GM19397 (cell line): Measurements from ENCODE around the gene POLDIP3.
A peak's percentile ranks its signal among the peaks of the same experiment; 100 is the strongest.
"Not testable (repeated sequence)": the region's sequence is repeated elsewhere in the genome, so short reads cannot be mapped to it uniquely, and the experiment has no call there.

ENCODE experiments used
- ATAC-seq: cut with Tn5 transposase; IDR thresholded peaks from one replicate; pipeline ENCODE4 v1.9.1; 2021; ENCODE audit warnings: mild to moderate bottlenecking, moderate library complexity; ENCODE audit not compliant: unreplicated experiment

The POLDIP3 gene

DNA sequence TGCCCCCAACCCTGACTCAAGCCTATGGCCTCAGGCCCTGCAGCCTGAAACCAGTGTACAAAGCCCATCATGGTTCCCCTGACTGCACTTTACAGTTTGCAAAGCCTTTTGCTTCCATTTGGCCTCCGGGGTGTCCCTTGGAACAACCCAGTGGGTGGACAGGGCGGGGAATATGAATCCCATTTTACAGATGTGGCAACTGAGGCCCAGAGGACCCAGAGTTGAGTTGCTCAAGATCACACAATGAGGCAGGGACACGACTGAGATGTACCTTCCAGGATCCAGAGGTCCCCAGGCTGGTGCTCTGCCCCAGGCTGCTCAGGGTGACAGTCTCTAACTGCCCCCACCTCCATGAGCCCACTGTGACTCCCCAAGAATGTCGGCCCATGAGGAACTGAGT, 5.4 kb upstream of the POLDIP3 start:
- no peak for ATAC-seq

DNA sequence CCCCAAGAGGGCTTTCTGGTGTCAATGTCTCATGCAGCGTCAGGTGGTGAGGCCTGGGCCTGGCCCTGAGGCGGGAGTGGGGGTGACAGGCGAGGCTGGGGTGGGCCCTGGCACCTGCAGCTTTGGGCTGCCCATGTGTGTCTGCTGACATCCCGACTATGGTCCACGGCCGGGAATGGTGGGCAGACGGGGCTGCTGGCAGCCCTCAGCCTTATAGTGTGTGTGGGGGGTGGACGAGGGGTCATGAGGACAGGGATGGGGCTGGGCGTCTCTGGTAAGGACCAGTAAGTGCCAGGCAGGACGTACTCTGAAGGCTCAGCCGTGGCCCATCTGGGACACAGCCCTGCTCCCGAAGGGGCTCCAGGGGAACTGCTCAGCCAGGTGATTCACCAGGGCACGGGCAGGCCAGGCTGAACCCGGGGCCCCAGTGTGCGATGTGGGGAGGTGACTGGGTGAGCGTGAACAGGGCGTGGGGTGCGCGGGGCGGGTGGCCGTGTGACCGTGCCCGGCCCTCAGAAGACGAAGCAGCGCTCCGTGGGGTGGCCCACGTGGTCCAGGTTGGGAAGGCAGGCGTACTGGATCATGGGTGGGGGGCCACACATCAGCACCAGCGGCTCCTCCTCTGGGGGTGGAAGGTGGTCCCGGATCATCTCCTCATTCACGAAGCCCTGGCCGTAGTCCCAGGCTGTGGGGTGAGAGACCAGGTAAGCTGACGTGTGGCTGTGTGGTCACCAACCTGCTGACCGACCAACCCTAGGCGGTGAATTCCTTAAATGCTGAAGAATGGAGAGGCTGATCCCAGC, 4.8 kb upstream of the POLDIP3 start:
- no peak for ATAC-seq

DNA sequence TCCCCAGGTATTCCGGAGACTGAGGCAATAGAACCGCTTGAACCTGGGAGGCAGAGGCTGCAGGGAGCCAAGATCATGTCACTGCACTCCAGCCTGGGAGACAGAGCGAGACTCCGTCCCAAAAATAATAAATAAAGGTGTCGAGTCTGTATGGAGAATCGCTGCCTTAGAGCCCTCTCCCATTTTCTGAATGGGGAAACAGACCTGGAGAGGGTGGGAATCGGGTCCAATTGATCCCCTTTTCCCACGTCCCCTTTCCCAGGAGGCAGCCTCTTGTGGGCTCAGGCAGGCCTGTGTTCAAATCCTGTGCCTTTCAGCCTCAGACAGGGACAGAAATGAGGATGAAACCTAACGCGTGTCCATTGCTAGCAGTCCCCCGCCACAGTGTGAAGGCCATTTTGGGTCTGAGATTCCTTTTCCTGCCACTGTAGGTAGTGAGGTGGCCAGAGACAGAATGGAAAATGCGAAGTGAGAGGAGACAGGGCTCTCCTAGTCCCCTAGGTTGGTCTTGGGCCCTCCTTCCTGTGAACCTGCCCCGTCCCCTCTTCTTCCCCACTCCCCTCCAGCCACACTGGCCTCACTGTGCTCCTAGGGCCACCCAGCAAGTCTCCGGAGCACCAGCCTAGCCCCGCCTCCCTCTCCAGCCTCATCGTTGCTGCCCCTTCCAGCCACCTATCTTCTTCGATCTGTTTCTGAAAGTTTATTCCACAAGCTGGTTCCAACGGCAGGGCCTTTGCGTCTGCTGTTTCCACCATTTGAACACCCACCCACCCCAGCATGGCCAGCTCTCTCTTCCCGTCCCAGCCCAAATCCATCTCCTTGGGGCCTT, 2.7 kb upstream of the POLDIP3 start:
- ATAC-seq = no peak

DNA sequence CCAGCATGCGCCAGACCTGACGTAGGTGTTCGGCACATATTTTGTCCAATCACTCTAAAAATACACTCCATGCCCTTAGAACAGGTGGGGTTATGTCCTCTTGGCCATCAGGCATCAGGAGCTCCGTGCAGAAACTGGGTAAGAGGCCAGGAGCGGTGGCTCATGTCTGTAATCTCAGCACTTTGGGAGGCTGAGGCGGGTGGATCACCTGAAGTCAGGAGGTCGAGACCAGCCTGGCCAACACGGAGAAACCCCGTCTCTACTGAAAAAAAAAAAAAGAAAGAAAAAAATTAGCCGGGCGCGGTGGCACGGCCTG, 1.1 kb upstream of the POLDIP3 start:
- ATAC-seq = not testable (repeated sequence)

DNA sequence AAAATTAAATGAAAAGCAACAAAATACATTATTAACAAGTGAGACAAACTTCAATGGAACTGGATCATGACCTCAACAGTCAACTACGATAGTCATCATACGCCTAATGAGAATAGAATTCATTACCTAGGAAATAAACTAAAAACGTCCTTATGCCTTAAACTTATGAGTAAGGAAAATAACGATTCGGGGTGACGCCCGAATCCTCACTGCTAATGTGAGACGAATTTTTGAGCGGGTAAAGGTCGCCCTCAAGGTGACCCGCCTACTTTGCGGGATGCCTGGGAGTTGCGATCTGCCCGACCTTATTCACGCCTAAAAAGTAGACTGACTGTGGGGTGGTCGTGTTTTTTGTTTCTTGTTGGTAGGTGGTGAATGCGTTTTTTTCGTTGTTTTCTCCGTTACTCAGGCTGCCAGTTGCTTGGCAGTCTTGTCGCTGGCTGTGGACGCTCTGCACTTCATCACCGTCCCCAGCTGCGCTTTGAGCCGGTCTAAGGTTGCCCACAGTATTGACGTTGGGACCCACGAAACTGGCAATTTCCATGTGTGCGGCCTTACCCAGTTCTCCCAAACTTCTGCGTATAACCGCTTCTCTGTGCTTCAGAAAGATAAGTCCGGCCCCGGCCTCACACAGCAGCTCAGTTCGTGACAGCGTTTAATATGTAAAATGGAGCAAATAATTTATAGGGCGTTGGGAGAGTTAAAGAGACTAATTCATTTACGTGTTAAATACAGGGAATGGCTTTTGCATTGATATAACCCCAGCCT, 593 bp upstream of the POLDIP3 start:
- peak; percentile 46 for ATAC-seq

DNA sequence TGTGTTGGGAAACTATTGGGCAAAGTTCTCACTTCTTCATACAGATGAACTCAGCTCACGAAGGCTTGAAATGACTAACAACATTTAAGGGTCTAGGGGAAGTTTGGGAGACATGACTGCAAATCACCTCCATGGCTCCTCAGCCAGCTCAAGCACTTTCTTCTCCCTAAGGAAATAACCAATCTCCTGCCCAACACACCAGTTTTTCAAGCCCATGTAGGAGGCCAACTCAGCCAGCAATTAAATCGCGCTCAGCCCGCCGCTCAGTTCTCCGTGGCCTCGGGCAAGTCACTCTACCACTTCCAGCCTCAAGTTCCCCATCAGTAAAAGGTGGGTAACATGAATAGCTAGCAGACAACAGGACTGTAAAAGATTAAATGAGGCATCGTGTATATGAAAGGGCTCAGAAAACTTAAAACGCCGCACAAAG, 796 bp downstream of the POLDIP3 start:
- no peak for ATAC-seq

DNA sequence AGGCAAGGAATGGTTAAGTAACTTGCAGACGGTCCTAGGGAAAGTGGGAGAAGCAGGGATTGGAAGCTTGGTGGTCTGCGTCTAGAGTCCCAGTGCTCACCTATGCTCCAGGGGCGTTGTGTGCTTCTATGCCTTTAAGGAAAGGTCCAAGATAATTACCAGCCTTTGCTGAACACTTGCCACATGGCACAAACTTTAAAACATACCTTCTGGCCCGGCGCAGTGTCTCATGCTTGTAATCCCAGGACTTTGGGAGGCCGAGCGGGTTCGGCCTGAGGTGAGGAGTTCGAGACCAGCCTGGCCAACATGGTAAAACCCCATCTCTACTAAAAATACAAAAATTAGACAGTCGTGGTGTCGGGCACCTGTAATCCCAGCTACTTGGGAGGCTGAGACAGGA, 2.3 kb downstream of the POLDIP3 start:
- ATAC-seq = no peak

DNA sequence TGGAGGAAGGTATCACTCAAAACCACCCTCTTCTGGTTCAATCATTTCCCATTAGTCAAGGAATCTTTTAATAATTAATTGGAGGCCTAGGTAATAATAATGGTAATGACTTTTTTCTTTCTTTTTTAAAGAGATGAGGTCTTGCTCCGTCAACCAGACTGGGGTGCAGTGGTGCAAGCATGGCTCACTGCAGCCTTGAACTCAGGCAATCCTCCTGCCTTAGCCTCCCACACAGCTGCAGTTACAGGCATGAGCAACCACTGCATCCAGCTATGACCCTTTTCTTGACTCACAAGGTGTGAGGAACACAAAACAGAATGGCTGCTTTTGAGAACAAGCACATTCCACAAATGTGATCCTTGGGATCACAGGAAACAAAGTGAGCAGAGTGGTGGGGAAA, 3.6 kb downstream of the POLDIP3 start:
- ATAC-seq = no peak

DNA sequence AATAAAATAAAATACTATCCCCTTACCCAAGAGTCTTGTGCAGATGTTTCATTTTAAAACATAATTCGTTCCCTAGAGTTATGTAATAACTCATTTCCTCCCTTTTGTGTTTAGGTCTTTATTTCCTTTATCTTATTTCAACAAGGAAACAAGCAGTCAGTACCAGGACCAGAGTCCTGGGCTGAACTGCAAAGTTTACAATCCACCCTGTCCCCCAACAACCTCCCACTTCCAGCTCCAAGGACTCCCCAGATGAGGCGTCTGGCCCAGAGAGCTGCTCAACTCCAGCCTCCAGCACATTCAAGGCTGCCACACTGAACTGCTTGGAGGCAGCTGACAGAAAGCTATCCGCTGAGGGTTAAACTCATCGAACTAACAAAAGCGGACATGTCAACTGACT, 4.5 kb downstream of the POLDIP3 start:
- ATAC-seq = no peak

DNA sequence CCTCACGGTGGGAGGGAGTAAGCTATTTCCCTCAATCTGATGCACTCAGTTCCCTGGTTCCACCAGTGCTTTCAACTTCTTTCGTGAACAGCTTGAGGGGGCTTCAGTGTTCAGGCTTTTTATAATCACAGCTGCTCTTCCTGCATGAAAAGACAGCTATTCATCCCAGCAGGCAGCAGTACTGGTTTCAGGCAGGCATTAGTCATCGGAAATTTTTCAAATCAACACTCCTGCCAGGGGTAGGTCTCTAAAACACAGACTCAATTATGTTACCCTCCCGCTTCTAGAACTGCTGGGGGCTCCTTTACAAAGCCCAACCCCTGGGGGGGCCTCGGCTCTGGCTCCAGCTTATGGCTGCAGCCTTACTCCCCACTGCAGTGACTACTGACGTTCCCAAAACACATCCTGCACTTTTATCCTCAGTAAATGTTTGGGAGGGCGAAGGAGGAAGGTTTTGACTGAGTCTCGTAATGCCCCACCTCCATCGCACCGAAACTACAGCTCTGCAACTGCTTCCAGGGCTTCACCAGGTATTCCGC, 5.8 kb downstream of the POLDIP3 start:
- no peak for ATAC-seq

DNA sequence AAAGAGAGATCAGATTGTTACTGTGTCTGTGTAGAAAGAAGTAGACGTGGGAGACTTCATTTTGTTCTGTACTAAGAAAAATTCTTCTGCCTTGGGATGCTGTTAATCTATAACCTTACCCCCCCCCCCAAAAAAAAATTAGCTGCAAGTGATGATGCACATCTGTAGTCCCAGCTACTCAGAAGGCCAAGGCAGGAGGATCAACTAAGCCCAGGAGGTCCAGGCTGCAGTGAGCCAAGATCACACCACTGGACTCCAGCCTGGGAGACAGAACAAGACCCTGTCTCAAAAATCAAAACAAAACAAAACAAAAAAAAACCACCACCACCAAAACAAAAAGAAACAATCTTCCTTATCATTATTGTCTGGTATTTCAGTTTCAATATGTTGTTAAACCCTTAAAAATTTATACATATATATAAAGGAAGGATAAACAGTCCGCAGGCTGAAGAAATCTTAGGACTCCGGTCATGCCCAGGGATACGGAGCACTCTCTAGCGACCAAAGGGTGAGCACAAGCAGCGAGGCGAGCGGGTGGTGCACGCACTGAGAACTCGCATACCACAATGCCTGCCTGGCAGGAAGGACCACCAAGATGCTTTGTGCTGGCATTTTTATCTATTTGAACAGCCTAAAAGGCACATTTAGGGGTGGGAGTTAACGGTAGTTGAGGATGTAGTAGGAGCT, 6.4 kb downstream of the POLDIP3 start:
- no peak for ATAC-seq

DNA sequence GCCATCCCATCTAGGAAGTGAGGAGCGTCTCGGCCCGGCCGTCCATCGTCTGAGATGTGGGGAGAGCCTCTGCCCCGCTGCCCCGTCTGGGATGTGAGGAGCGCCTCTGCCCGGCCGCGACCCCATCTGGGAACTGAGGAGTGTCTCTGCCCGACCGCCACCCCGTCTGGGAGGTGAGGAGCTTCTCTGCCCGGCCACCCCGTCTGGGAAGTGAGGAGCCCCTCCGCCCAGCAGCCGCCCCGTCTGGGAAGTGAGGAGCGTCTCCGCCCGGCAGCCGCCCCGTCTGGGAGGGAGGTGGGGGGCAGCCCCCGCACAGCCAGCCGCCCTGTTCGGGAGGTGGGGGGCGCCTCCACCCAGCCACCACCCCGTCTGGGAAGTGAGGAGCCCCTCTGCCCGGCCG, 7.0 kb downstream of the POLDIP3 start:
- not testable (repeated sequence) for ATAC-seq

DNA sequence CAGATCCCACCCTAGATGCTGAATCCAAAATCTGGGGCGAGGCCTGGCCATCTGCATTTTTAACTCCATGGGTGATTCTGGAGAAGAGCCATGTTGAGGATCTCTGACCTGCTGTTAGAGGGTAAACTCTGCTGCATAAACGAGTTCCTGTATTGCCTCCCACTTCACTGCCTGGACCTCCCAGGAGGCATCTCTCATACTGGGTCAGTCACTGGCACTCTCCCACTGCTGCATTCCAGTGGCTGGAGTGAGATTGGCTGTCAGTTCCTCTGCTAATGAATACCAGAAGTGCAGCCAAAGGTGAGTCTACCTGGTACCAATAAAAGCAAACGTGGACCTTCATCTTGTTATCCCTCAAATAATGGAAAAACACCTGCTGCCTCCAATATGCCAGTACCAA, 10.3 kb downstream of the POLDIP3 start:
- no peak for ATAC-seq

DNA sequence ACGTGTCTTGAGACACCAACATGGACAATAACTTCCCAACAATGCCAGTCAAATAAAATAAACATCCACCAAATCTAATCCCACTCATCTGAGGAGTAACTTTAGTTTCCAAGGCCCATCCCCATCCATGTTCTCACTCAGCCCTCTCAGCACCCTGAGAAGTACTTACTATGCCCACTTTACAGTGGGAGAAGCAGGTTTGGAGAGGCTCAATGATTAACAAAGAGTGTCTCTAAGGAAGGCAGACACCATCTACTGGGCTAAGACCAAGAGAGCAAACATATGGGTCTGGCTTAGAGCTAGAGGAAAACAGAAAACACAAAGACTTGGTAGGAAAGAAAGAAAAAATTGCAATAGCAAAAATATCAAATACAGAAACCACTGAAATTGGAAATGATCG, 11.3 kb downstream of the POLDIP3 start:
- ATAC-seq = no peak

DNA sequence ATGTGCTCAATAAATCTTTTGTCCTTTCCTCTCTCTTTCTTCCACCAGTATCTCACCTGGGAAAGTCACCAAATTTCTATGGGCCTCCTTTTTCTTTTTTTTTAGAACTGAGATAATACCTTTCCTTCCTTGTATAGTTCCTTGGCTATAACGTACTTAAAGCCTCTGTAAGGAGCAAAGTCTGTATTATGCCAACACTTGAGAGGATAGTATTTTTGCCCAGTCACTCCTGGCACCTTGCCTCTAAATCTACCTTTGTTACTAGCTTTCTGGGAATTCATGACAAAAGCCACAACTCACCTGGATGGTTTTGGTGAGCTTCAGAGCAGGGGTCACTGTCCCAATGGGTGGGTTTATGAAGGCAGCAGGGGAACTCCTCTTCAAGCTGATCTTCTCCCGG, 12.2 kb downstream of the POLDIP3 start:
- no peak for ATAC-seq

DNA sequence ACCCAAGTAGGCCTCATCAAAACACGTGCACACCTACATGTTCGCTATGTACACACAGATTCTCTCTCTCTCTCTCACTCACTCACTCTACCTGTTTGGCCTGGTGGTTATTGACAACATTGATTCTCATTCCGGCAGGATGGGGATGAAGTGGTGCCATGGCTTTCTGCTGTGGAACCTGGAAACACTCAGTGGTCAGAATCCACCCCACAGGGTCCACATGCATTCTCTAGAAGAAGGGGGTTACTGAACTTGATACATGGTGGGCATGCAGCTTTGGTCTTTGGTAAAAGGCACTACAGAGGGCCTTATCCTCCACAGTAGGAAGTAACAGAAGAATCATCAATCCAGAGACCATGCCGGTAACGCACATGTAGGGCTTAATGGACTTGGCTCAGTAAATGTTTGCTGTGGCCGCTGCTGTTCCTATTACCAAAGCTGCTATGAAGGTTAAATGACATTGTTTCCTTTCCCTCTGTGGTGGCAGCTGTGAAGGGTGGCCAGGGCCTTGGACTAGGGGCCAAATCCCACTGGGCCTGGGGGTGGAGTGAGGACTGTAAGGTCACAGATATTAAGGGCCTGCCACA, 12.7 kb downstream of the POLDIP3 start:
- no peak for ATAC-seq

DNA sequence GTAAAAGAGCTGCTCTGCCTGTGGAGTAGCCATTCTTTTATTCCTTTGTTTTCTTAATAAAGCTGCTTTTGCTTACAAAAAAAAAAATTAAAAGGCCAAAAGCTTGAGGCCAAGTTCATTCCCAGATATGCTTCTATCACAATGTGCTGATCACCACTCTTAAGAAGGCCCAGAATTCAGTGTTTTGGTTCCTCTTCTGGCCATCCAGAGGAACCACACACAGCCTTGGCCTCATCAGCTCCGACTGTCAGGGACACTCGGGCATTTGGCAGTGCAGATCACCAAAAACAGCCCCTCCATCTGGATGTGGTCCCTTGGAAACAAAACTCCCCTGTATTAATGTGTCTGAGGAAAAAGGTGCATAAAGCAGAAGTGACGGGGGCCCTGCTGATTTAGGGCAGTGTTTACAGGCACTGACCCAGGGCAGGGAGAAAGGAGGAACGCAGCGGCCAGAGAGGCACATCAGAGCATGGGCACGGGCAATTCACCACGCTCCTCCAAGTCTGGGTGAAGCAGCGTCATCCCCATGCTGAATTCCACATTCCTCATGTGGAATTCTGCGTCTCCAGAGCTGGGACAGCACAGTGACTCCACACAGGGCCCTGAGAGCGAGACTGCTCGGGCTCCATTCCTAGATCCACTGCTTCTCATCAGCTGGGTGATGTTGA, 17.7 kb downstream of the POLDIP3 start:
- ATAC-seq = no peak

DNA sequence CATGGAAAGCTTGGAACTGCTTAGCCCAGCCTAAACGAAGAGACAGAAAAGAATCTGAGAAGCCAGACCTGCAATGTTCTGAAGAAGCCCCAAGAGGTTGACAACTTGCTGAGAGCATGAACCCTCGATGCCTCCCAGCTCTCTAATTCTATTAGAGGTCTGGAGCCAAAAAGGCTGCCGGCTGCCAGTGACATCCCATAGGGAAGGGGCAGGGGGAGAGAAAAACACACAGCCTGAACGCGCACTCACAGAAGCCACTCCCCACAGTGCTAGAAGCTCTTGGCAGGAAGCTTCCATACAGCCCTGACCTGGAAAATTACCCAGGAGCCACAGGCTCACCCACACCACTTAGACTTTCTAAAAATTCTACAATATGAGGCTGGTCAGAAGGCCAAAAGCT, 18.3 kb downstream of the POLDIP3 start:
- no peak for ATAC-seq

DNA sequence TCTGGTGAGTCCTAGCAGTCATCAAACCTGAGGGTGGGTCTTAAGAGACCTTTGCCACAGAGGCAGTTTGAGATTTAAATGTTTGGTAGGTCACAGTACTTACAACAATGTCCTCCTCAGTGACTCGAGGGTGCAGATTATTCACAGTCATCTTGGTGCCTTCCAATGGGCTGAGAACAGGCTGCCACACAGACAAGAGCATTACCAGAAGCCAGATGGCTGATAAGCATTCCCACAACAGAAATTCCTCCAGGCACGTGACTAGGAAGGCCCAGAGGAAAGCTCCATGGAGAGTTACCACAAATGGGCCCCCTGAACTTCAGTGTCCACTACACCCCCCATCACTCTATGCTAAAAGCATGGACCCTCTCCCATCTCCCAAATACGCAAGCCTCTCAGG, 19.2 kb downstream of the POLDIP3 start:
- no peak for ATAC-seq

DNA sequence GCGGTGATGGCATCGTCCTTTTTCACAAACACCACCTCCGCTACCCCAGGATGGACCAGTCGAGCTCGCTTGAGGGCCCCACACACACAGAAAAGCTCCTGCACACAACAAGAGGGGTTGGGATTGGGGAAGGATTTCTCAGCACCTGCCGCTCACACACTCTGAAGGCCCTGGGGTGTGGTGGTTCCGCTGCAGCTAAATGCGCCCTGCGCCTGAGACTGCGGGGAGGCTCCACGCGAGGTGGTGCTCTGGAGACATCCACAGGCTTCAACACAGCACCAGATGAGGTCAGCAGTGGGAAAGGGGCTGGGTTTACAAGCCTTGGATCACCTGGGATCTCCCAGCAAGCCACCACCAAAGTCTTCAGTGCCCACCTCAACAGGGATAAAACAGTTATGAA, 22.7 kb downstream of the POLDIP3 start:
- no peak for ATAC-seq
